ENCODE data around the gene SNRPD3. TPM values are rescaled to one million over a fixed set of nuclear protein-coding genes. Genes with fewer than 3 reads are reported as not detected.
"Not testable (repeated sequence)": the region's sequence is repeated elsewhere in the genome, so short reads cannot be mapped to it uniquely, and the experiment has no call there.

The SNRPD3 gene
- total and polyA plus RNA-seq, 9 of the 15 experiments (the other 6 are each of a cell fraction or from before 2014, with no cell fraction given), result 131 to 366 (median 274) TPM

GRCh38 chr22:24595863-24596262 is 40.1 kb downstream of the SNRPD3 start:
- Histone ChIP-seq H3K9me3 (replicated peaks; ENCODE audit: control insufficient read depth, insufficient read depth, low read depth, low read length) (no peaks in the 10 kb centered on the region), H3K27ac (ENCODE audit: extremely low read depth, low read depth, low read length) (no peak overlapping the region), H2AFZ (ENCODE audit: low read depth, low read length) (no peak overlapping the region), H3K79me2 (ENCODE audit: control insufficient read depth, insufficient read depth, low read length) (no peaks in the 10 kb centered on the region), H3K9ac (ENCODE audit: insufficient read depth in 1 of 2, low read depth in 2 of 2, low read length in 2 of 2) (no peak overlapping the region), H3K4me1 (replicated peaks in 1 of 2; ENCODE audit: control insufficient read depth in 2 of 2, insufficient read depth in 2 of 2, low read length in 2 of 2) (peaks cover 0 to 22% of the 10 kb centered on the region in 2 experiments; a peak in 2 of 5 replicates), H3K4me3 (no peak overlapping the region), H4K20me1 (replicated peaks; ENCODE audit: control insufficient read depth, insufficient read depth, low read length) (no peaks in the 10 kb centered on the region), H3K4me2 (ENCODE audit: insufficient read depth, low read length) (no peak overlapping the region), H3K36me3 (ENCODE audit: control insufficient read depth, insufficient read depth, low read length) (no peaks in the 10 kb centered on the region), H3K27me3 (ENCODE audit: control insufficient read depth in 2 of 2, insufficient read depth in 2 of 2, low read length in 2 of 2) (no peaks in the 10 kb centered on the region), H3K9me1 (ENCODE audit: control insufficient read depth, insufficient read depth, low read length) (no peaks in the 10 kb centered on the region)
- TF ChIP-seq ZNF263 (CRISPR knock-in tag; IDR thresholded peaks at IDR 0.05; ENCODE audit: borderline replicate concordance) (no peak), TAF9B (IDR thresholded peaks at IDR 0.05; ENCODE audit: partially characterized antibody) (no peak), RAD51 (IDR thresholded peaks at IDR 0.05; ENCODE audit: borderline replicate concordance, low read depth) (no peak), POLR2G (IDR thresholded peaks at IDR 0.05; ENCODE audit: low read depth, low read length) (no peak), ZNF282 (CRISPR knock-in tag; IDR thresholded peaks at IDR 0.05) (no peak), FOXM1 (IDR thresholded peaks at IDR 0.05; ENCODE audit: low read depth) (no peak), FOXM1 (CRISPR knock-in tag; IDR thresholded peaks at IDR 0.05; ENCODE audit: low read depth) (no peak)
- FAIRE-seq, result no peak
- intact Hi-C loops (cut with micrococcal nuclease), result no loop called here
- ATAC-seq, result no peak
- BruUV-seq (replicated peaks), result no TSS peak
- in situ Hi-C loops (cut with MboI), result no loop called here
- ChIA-PET CTCF (ENCODE audit: low intra/inter-chr PET ratio) (no interaction called here), POLR2A (interaction anchor here (0.8 kb wide), 1 partner anchor 10 kb away, joined by 3 read pairs; no protein-coding TSS in a partner anchor)
- no peak for DNase-seq (ENCODE audit: extremely low read depth in 1 of 4, low spot score in 3 of 4)
- WGBS (ENCODE audit: insufficient coverage, low coverage, missing lambda C conversion rate), result 73% methylated on average over 4 of the region's 4 CpGs

GRCh38 chr22:24597076-24597475 is 41.3 kb downstream of the SNRPD3 start:
- POLR2A ChIA-PET, result not testable (repeated sequence)
- H3K4me1 ChIP-seq (replicated peaks in 1 of 2; ENCODE audit: control insufficient read depth in 2 of 2, insufficient read depth in 2 of 2, low read length in 2 of 2), result peaks cover 0 to 29% of the 10 kb centered on the region in 2 experiments; a peak in 2 of 5 replicates

More at GRCh38 chr22:24597076-24597475, 41.3 kb downstream of the SNRPD3 start:
- H3K27me3 ChIP-seq (ENCODE audit: control insufficient read depth in 2 of 2, insufficient read depth in 2 of 2, low read length in 2 of 2); FAIRE-seq; H2AFZ ChIP-seq (ENCODE audit: low read depth, low read length); H3K27ac ChIP-seq (ENCODE audit: extremely low read depth, low read depth, low read length); H3K79me2 ChIP-seq (ENCODE audit: control insufficient read depth, insufficient read depth, low read length); H3K36me3 ChIP-seq (ENCODE audit: control insufficient read depth, insufficient read depth, low read length); H3K9me3 ChIP-seq (replicated peaks; ENCODE audit: control insufficient read depth, insufficient read depth, low read depth, low read length); H3K9me1 ChIP-seq (ENCODE audit: control insufficient read depth, insufficient read depth, low read length); BruUV-seq (replicated peaks); ATAC-seq; DNase-seq (ENCODE audit: extremely low read depth in 1 of 4, low spot score in 3 of 4); CTCF ChIA-PET (ENCODE audit: low intra/inter-chr PET ratio); intact Hi-C loops (cut with micrococcal nuclease); H3K4me2 ChIP-seq (ENCODE audit: insufficient read depth, low read length); H3K4me3 ChIP-seq; in situ Hi-C loops (cut with MboI); H4K20me1 ChIP-seq (replicated peaks; ENCODE audit: control insufficient read depth, insufficient read depth, low read length); H3K9ac ChIP-seq (ENCODE audit: insufficient read depth in 1 of 2, low read depth in 2 of 2, low read length in 2 of 2): not testable (repeated sequence)
- 41% methylated on average over 6 of the region's 9 CpGs for WGBS (ENCODE audit: insufficient coverage, low coverage, missing lambda C conversion rate)
